KMS-11 (cell line): ENCODE results near the gene ZRANB1.

Source experiments
- H2AFZ ChIP-seq: fragments of 200-600 bp; sonication (generic); 2 replicates; pipeline ENCODE4 v1.6.1; 2016; ENCODE audit warnings: antibody characterized with exemption, mixed run types, low read depth
- H3K27ac ChIP-seq: fragments of 200-600 bp; sonication (generic); 2 replicates; pipeline ENCODE4 v1.6.1; 2016; ENCODE audit warnings: mild to moderate bottlenecking, mixed run types
- H3K27me3 ChIP-seq: fragments of 200-600 bp; sonication (generic); 2 replicates; pipeline ENCODE4 v1.6.1; 2017; ENCODE audit warnings: mild to moderate bottlenecking, low read depth, mixed run types, moderate library complexity; ENCODE audit not compliant: insufficient read depth
- H3K36me3 ChIP-seq: fragments of 200-600 bp; sonication (generic); 2 replicates; pipeline ENCODE4 v1.6.1; 2017; ENCODE audit warnings: mild to moderate bottlenecking, mixed run types; ENCODE audit not compliant: insufficient read depth
- H3K4me1 ChIP-seq: fragments of 200-600 bp; sonication (generic); 2 replicates; pipeline ENCODE4 v1.6.1; 2016; ENCODE audit warnings: mild to moderate bottlenecking, low read depth, mixed run types; ENCODE audit not compliant: poor library complexity, severe bottlenecking
- H3K4me2 ChIP-seq: fragments of 200-600 bp; sonication (generic); 2 replicates; pipeline ENCODE4 v1.7.0; 2016; ENCODE audit warnings: mild to moderate bottlenecking, mixed run types
- H3K4me3 ChIP-seq: fragments of 200-600 bp; sonication (generic); IDR thresholded peaks from 2 replicates; pipeline ENCODE4 v1.6.1; 2017; ENCODE audit warnings: low read depth, low read length, mixed read lengths; ENCODE audit not compliant: insufficient read depth
- H3K79me2 ChIP-seq: fragments of 200-600 bp; sonication (generic); 2 replicates; pipeline ENCODE4 v1.6.1; 2016; ENCODE audit warnings: low read depth, mixed run types; ENCODE audit not compliant: insufficient read depth
- H3K9ac ChIP-seq: fragments of 200-600 bp; sonication (generic); 2 replicates; pipeline ENCODE4 v1.6.1; 2016; ENCODE audit warnings: mild to moderate bottlenecking, mixed run types
- H4K20me1 ChIP-seq: fragments of 200-600 bp; sonication (generic); 2 replicates; pipeline ENCODE4 v1.6.1; 2016; ENCODE audit warnings: mild to moderate bottlenecking, mixed run types; ENCODE audit not compliant: insufficient read depth
- CTCF ChIP-seq: fragments of 200-600 bp; sonication (generic); conservative IDR thresholded peaks from 2 replicates; pipeline ENCODE4 v1.6.1; 2017; ENCODE audit warnings: low read depth, mild to moderate bottlenecking, antibody characterized with exemption, low read length, moderate library complexity, mixed read lengths

The ZRANB1 gene

DNA sequence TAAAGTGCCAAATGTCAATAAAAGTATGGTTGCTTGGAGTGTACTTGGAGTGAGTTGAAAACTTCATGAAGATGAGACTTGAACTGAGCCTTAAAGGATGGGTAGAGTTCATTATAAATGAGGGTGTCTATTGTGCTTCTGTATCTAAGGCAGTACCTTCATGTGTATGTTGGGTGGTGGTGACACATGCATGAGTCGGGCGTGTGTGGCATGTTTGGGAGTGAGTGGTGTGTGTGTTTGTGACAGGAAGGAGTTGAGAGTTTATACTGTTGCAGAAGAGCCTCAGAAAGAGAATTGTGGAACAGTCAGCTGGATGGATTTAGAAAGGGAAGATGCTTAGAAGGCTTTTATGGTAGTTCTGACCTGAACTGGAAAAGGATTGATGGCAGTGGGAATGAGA lies 6.0 kb upstream of the ZRANB1 start:
- TF ChIP-seq CTCF, result no peak
- no peak overlapping the region for H3K27ac ChIP-seq
- peaks cover 3% of the 10 kb centered on the region; the same call in 1 of the 2 replicates for H4K20me1 ChIP-seq

GRCh38 chr10:124936813-124937212 lies 5.1 kb upstream of the ZRANB1 start:
- H3K27me3 ChIP-seq, result no peaks in the 10 kb centered on the region
- H3K79me2 ChIP-seq, result peaks cover 57% of the 10 kb centered on the region; the same call in 1 of the 2 replicates
- no peak overlapping the region for H2AFZ ChIP-seq
- peaks cover 3% of the 10 kb centered on the region; the same call in 1 of the 2 replicates for H4K20me1 ChIP-seq
- H3K4me2 ChIP-seq, result no peak overlapping the region
- peaks cover 5% of the 10 kb centered on the region for H3K4me1 ChIP-seq
- no peak for TF ChIP-seq CTCF
- H3K4me3 ChIP-seq, result no peak overlapping the region
- no peaks in the 10 kb centered on the region for H3K36me3 ChIP-seq
- H3K27ac ChIP-seq, result no peak overlapping the region
- no peak overlapping the region for H3K9ac ChIP-seq

More for the DNA sequence above, 6.0 kb upstream of the ZRANB1 start:
- H3K9ac ChIP-seq, result no peak overlapping the region
- H2AFZ ChIP-seq, result no peak overlapping the region
- no peak overlapping the region for H3K4me3 ChIP-seq
- H3K27me3 ChIP-seq, result no peaks in the 10 kb centered on the region
- H3K36me3 ChIP-seq, result no peaks in the 10 kb centered on the region
- peaks cover 5% of the 10 kb centered on the region for H3K4me1 ChIP-seq
- peaks cover 64% of the 10 kb centered on the region; the same call in 1 of the 2 replicates for H3K79me2 ChIP-seq
- H3K4me2 ChIP-seq, result no peak overlapping the region

DNA sequence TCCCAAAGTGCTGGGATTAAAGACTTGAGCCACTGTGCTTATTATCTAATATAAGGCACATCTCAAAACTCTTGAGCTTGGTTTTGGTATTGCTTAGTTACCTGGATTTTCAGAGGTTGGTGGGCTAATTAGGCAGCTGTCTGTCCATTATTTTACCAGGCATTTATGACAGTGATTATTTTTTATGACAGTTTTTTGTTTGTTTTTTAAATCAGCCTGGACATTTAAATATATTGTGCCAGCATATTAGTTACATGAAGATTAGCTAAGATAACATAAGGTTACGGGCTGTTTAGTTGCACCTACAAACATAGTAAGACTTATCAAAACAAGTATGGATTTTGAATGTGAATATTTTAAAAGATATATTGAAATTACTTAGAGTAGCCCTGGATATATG lies 2.6 kb upstream of the ZRANB1 start:
- TF ChIP-seq CTCF, result no peak
- Histone ChIP-seq H3K27me3 (no peaks in the 10 kb centered on the region), H3K4me2 (no peak overlapping the region), H3K4me3 (no peak overlapping the region), H4K20me1 (peaks cover 3% of the 10 kb centered on the region; the same call in 1 of the 2 replicates), H3K36me3 (no peaks in the 10 kb centered on the region), H2AFZ (no peak overlapping the region), H3K79me2 (peaks cover 50% of the 10 kb centered on the region; the same call in 1 of the 2 replicates), H3K4me1 (peaks cover 19% of the 10 kb centered on the region), H3K9ac (no peak overlapping the region), H3K27ac (no peak overlapping the region)

DNA sequence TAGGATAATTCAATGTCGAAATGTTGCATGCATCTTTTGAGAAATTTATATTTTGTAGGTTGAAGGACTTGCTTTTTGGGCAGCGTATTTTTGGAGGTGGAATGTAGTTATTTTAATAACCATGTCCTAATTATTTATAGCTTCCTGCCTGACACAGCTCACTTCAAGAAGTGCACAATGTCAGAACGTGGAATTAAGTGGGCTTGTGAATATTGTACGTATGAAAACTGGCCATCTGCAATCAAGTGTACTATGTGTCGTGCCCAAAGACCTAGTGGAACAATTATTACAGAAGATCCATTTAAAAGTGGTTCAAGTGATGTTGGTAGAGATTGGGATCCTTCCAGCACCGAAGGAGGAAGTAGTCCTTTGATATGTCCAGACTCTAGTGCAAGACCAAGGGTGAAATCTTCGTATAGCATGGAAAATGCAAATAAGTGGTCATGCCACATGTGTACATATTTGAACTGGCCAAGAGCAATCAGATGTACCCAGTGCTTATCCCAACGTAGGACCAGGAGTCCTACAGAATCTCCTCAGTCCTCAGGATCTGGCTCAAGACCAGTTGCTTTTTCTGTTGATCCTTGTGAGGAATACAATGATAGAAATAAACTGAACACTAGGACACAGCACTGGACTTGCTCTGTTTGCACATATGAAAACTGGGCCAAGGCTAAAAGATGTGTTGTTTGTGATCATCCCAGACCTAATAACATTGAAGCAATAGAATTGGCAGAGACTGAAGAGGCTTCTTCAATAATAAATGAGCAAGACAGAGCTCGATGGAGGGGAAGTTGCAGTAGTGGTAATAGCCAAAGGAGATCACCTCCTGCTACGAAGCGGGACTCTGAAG lies 620 bp downstream of the ZRANB1 start:
- Histone ChIP-seq H3K4me3 (no peak overlapping the region), H3K27me3 (no peaks in the 10 kb centered on the region), H2AFZ (no peak overlapping the region), H3K4me2 (no peak overlapping the region), H4K20me1 (peaks cover 3% of the 10 kb centered on the region; the same call in 1 of the 2 replicates), H3K27ac (no peak overlapping the region), H3K4me1 (peaks cover 45% of the 10 kb centered on the region), H3K79me2 (peaks cover 54% of the 10 kb centered on the region), H3K36me3 (no peaks in the 10 kb centered on the region), H3K9ac (no peak overlapping the region)
- TF ChIP-seq CTCF, result no peak
